OCI-M1 (cell line): Measurements from ENCODE around the gene ATG13.
"Not testable (repeated sequence)": the region's sequence is repeated elsewhere in the genome, so short reads cannot be mapped to it uniquely, and the experiment has no call there.

Experiments
- DNase-seq: peaks from one replicate; lab custom pipeline; 2025; lab: John Stamatoyannopoulos, UW

Gene ATG13

DNA sequence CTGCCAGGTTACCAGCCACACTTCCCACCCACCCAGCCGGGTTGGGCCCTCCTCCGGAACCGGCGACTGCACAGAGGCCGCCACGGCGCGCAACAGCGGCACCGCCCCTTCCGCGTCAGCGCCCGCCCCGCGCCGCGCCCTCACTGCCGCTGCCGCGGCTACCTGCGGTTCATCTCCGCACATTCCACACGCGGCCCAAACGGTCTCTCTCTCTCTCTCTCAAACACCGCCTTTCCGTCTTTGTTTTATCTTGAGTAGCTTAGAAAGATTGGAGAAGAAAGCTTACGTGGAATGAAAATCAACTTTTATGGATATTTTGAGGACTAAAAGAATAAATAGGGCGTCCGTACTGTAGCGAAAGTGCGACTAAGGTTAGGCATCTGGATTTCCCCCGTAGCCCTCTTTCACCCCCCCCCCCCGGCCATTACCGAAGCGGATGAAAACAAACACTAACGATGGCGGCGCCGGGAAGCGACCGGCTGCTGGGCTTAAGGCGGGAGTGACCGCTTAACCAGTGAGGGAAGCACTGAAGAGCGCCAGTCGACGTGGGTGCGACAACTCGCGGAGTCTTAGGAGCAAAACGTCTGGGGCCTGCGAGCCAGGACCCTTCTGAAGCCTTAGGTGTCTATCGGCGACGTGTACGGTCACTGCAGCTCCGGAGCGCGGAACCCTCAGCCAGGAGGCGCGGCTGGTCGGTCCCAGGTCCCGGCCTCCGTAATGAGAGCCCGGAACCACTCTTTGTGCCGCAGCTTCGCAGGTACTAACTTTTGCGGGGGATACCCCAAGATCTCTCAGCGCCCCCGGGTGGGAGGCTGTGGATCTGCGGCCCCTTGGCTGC lies at the start of gene ATG13, which contains the start of gene HARBI1:
Gene ATG13, plus strand, starts transcription at position 420 of the 838 bp plus-strand sequence. CDS start 26,739 bp downstream, outside the sequence.
Gene HARBI1, minus strand, starts transcription at position 94 of the 838 bp plus-strand sequence. CDS start 990 bp downstream, outside the sequence.
- DNase-seq, result peak; percentile 93

DNA sequence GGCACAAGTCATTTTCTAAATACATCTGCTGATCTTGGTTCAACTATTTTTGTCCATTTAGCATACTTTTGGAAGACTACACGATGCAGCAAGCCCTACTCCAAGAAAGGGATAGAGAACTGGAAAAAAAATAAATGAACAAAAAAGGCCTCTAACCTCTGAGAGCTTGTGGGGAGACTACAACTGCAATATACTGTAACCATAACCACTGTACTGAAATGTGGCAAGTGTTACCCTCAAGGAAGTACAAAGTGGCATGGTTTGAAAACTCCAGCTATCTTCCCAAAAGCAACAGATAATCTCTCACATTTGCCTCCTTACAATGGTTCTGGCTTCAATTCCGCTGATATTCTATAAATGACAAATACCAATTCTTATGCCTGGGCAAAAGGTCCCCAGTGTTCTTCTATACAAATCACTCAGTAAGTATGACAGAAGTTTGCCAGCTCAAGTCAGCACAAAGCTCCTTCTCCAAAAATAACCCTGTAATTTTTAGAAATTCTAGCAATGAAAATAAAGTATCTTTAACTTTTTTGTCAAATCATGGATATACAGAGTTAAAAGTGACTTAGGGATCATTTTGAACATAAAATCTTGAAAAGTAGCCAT lies 46.5 kb upstream of the ATG13 start:
- no peak for DNase-seq

DNA sequence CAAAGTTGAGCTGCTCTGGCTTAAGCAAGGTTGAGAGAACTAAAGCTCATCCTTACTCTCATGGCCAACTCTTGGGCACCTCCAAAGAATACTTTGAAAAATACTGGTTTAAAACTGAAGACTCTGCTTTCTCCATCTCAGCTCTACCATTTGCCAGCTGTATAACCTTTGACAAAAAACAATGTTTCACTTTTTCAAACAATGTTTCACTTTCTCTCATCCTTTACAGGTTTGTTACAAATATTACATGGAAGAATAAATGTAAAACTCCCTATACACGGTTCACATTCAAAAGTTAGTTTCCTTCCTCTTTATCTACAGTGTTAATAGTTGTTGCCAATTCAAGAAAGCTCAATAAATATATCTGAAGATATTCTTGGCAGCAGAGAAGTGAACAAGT lies 42.7 kb upstream of the ATG13 start:
- DNase-seq, result no peak

DNA sequence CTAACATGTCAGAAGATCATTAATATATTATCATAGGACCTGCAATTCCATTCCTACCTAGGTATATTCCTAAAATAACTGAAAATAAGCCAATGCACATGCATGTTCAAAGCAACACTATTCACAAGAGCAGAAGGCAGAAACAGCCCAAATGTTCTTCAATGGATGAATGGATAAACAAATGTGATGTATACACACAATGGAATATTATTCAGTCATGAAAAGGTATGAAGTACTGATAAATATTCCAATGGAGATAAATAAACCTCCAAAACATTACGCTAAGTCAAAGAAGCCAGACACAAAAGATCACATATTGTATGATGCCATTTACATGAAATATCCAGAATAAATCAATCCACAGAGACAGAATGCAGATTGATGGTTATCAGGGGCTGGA lies 40.3 kb upstream of the ATG13 start:
- no peak for DNase-seq

DNA sequence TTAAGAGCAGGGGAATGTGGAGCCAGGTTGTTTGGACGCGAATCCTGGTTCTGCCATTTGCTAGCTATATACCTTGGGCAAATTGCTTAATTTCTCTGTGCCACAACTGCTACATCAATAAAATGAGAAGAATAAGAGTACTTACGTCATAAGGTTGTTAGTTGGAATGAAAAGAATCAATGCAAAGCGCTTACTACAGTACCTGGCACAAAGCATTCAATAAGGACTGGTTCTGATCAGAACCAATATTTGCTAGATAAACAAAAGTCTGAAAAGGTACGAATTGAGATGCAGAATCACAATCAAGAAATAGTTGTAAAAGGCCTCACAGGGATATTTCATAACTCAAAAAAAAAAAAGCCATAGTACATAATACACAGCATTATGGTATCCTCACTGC lies 34.8 kb upstream of the ATG13 start:
- no peak for DNase-seq

DNA sequence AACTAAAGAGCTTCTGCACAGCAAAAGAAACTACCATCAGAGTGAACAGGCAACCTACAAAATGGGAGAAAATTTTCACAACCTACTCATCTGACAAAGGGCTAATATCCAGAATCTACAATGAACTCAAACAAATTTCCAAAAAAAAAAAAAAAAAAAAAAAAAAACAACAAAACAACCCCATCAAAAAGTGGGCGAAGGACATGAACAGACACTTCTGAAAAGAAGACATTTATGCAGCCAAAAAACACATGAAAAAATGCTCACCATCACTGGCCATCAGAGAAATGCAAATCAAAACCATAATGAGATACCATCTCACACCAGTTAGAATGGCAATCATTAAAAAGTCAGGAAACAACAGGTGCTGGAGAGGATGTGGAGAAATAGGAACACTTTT lies 33.8 kb upstream of the ATG13 start:
- DNase-seq, result not testable (repeated sequence)

DNA sequence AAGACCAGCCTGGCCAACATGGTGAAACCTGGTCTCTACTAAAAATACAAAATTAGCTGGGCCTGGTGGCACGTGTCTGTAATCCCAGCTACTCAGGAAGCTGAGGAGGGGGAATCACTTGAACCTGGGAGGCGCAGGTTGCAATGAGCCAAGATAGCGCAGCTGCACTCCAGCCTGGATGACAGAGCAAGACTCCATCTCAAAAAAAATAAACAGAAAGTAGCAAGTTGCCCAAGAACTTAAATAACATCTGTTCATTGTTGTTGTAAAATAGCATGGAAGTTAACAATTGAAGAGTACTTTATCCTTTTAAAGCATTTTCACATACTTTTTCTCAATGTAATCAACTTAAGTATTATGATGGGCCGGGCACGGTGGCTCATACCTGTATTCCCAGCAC lies 29.2 kb upstream of the ATG13 start:
- no peak for DNase-seq

DNA sequence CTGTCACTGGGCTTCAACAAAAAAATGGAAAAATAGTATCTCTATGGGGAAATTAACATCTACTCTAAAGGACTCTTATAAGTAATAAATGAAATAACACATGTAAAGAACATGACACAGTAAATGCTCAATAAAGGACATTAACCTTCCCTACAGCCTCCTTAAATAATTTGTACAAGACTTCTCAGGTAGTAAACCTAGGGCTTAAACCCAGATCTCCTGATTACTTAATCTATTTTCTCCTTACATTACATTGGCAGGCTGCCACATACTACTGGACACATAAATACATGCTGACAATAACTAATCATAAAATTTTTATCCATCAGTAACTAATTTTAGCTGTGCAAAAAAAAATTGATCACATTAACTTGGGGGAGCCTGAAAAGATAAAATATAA lies 28.4 kb upstream of the ATG13 start:
- DNase-seq, result peak; percentile 37

DNA sequence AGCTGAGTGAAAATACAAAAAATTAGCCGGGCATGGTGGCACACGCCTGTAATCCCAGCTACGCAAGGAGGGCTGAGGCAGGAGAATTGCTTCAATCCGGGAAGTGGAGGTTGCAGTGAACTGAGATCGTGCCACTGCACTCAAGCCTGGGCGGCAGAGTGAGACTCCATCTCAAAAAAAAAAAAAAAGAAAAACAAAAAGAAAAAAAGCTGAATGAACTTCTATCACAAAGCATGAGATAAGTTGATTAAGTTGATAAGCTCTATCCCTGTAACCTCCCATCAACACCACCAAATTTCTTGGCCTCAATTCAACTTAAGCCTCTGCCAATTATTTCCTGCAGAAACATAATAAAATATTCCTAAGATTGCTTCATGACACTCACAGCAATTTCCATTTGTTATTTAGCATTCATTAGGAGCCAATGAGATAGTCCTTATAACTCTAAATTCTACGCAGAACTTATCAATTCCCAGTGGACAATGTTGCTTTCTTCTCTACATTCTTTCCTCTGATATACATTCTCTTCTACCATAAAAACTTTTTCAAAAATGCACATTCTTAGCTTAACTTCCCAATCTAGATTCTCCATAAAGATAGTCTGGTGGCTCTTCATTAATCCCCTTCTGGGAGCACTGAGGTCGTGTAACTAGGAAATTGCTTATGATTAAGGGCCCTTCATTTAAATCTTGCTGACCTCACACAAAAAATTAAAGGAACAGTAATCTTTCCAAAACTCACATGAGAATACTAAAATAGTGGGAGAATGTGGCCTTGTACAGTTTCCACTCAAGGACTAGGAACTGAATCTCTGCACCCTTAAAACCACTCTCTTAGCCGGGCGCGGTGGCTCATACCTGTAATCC lies 26.4 kb upstream of the ATG13 start:
- DNase-seq, result no peak

DNA sequence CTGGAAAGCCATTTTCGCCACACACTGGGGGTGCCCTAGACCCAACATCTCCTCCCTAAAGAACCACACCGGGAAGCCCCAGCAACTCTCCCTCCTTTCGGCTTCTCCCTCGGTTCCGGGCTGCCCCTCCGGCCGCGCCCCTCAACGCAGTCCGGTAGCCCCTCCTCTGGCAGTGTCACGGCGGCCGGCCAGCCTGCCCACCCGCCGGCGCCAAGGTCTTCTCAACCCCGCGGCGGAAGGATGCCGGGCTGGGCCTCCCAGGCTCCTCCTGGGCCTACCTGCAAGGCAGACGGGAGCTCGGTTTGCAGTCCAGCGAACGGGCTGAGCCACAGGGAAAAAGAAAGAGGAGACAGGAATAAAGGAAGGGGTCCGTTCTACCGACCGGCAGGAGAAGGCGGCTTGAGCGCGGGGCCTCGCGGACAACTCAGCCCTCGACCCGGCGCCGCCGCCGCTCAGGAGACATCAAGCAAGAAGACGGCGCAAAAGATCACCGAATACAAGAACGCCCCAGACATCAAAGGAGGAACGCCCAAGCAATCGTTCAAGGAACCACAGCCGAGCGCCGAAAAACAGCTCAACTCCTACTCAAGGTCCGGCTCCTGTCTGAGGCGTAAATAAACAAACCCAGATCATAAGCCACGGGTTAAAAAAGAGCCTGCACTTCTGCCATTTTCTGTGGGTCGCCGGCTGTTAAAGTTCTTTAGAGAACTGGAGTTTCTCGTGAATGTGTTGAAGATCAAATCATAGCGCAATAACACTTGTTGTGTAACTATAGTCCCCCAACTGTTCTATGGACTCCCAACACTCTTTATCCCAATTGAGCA lies 23.6 kb upstream of the ATG13 start, which contains the start of gene AMBRA1:
Gene AMBRA1, minus strand, starts transcription at position 474 of the 824 bp plus-strand sequence. CDS start 45,643 bp downstream, outside the sequence.
- peak; percentile 96 for DNase-seq

DNA sequence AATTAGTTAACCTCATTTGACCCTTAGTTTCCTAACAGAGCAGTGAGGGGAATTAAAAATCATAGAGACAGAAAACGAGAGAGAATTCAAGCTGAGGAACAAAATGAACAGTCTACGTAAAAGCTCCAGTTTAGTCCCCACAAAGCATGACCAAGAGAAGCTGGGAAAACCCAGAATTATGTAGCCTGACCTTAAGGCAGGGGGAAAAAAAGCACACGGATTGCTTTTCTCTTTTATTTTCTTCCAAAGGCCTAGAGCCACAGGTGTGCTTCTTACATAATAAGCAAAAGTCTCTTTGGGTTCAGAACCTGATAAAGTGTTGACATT lies 23.0 kb upstream of the ATG13 start:
- DNase-seq, result no peak

DNA sequence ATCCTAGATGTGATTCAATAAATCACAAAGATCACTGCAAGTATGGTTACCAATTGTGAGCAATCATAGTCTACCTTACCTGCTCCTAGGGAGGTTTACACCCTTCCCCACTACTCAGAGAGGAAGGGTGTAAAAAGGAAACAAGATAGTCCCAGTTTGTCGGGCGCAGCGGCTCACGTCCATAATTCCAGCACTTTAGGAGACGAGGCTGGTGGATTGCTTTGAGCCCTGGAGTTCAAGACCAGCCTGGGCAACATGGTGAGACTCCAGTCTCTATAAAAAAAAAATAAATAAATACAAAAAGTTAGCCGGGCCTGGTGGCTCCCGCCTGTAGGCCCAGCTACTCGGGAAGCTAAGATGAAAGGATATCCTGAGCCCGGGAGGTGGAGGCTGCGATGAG lies 22.6 kb upstream of the ATG13 start:
- DNase-seq, result no peak

DNA sequence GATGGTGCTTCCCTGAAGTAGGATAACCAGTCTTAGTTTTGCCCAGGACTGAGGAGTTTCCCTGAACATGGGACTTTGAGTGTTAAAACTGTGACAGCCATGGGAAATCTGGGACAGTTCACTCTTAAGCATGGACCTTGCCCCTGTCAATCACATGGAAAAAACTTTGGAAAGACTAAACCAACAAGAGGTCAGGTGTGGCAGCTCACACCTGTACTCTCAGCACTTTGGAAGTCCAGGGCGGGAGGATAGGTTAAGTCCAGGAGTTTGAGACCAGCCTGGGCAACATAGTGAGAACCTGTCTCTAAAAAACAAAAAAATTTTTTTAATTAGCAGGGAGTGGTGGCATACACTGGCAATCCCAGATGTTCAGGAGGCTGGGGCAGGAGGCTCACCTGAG lies 20.2 kb upstream of the ATG13 start:
- no peak for DNase-seq

DNA sequence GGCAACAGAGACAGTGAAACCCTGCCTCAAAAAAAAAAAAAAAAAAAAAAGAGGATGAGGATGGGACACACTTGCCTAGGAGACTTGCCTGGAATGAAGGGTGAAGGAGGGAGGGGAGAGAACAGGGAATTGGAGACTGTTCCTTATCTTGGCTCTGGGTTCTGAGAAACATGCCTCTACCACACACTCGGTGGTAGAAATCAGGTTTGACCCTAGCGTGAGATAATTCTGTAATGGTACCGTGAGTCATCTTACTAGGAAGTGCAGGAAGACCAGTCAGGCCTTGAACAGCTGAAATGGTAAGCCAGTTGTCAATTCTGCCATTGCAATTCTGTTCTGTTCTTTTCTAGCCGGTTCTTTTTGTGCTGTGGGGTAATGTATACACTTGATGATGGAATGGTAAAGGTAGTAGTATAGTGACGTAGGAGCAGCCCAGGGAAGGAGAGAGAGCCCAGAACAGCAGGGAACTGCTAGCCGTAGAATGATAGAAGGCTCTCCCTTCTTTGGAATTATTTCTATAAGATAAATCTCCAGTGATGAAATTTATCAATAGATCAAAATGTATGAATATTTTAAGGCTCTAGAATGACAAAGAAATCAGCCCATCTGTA lies 19.6 kb upstream of the ATG13 start:
- peak; percentile 91 for DNase-seq

DNA sequence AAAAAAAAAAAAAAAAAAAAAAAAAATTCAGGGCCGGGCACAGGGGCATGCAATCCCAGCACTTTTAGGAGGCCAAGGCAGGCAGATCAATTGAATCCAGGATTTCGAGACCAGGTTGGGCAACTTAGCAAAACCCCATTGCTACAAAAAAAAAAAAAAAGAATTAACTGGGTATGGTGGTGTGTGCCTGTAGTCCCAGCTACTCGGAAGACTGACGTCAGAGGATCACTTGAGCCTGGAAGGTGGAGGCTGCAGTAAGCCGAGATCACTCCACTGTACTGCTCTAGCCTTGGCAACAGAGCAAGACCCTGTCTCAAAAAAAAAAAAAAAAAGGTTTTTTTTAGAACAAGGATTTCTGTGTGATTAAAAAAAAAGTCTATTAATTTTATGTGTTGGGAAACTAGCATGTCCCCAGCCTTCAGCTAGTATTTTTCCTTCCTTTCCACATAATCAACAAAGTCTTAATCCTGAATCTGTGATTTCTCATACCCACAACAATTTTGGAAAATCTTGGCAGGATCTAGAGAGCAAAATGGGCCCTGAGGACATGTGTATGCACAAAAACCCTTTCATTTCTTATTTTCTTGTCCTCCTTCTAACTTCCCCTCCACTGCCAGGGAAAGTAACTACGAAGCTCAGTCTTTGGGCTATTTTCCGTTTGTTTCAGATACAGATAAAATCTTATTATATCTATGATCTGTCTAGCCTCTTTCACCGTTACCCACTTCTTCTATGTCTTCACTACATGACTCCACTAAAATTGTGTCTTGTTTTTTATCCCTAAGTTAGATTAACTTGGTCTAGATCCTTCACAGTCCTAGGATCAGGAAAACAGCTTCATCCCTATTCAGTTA lies 17.8 kb upstream of the ATG13 start:
- no peak for DNase-seq

DNA sequence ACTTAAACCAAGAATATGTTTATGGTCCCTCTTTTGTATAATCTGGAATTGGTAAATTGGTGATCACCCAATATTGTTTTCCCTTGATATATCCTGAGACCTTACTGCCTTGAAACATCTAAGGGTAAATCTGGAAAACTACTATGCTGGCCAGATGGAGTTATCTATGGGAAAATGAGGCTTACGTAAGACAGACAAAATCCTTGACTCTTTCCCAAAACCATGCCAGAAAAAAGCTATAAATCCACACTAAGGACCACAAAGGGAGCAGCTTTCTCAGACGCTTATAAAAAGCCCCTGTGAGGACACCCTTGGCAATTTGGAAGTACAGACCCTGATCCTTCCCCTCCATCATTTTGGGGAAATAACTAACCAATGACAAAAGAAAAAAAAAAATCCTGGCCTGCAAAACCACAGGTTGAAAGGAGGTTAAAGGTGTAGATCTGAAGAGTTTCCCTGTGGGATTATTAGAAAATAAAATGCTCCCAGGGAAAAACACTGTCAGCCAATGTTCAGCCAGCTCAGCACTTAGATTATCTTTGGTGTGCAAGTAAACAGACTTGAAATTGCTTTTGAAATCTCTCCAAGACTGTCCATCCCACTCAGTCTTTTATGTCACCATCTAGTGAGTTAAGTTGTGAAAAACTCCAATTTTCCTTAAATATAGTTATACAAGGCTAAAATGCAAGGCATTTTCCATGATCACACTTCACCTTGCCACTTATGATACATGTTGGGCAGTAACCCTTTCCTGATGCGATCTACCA lies 17.0 kb upstream of the ATG13 start:
- no peak for DNase-seq

DNA sequence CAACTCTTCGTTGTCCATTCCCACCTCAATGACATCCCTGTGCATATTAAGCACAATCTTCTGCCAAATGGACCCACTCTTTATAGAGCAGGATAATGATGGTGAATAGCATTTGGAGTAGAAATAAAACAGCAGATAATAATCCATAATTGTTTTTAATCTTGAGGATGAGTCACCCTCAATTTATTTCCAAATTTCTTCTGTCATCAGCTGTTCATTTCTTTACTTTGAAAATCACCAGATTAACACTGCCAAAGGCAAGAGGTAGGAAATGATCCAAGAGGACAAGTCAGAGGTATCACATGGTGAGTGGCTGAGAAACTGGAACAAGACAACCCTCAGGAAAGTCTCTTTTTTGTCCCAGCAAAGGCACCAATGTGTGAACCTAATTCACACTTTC lies 16.2 kb upstream of the ATG13 start:
- no peak for DNase-seq

DNA sequence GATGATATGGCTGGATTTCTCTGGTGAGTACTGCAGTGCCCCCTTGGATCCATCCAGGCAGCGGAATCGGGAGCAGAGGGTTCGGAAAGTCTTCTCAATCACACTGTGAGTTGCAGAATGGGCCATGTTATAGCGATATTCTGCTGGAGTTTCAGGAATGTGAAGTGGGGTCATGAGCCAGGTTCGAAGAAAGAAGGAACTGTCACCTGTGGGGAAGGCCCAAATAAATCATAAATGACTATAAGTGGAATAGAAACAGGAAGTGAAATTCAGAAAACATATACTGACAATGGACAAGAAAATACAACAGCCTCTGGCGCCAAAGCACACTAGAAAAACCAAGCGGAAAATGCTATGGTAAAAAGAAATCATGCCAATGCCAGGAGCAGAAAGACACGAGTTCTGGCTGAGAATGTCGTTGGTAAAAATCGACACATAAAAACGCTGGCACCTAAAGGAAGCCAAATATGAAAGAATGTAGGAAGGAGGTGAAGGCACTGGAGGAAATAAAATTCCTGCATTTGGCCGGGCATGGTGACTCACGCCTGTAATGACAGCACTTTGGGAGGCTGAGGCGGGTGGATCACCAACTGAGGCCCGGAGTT lies 13.5 kb upstream of the ATG13 start:
- no peak for DNase-seq

DNA sequence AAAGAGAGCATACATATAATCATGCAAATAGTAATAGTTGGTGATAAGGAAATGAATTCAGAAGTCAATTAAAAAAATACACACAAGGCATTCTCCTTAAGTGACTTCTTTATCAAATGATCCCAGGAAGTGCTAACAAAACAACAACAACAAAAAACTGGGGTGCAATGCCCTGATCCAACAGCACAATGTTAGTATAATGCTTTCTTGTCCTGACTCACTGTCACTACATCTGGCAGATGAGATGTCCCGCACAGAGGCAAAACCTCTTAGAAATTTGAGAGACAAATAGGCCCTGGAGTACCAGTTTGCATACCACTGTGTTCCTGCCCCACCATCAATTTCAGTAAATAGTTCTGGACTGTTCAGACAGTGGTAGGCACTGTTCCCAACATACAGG lies 12.6 kb upstream of the ATG13 start:
- DNase-seq, result no peak
